ENCODE measurements around the gene APLP1. TPM values are rescaled to one million over a fixed set of nuclear protein-coding genes. Genes with fewer than 3 reads are reported as not detected.

The APLP1 gene
- polyA plus RNA-seq, 1 donor (not counting 4 experiments of a cell fraction or from before 2014, with no cell fraction given), result 0.50 TPM

- Histone ChIP-seq H4K20me1 (ENCODE audit: control insufficient read depth, extremely low read depth, insufficient read depth, low read length) (no peaks in the 10 kb centered on the region), H3K9me3 (ENCODE audit: control insufficient read depth, low read depth, low read length) (peaks cover 2% of the 10 kb centered on the region), H3K4me3 (ENCODE audit: control insufficient read depth in 2 of 3, extremely low read depth in 1 of 3, insufficient read depth in 2 of 3, low read depth in 1 of 3, low read length in 3 of 3) (no peak overlapping the region), H3K27ac (ENCODE audit: control insufficient read depth, insufficient read depth, low read length) (no peak overlapping the region), H3K27me3 (ENCODE audit: control insufficient read depth, extremely low read depth, insufficient read depth, low read length) (peaks cover 34% of the 10 kb centered on the region), H3K4me2 (ENCODE audit: control insufficient read depth, extremely low read depth, insufficient read depth, low read depth, low read length) (no peak overlapping the region), H2AFZ (ENCODE audit: control insufficient read depth, low read length) (no peak overlapping the region), H3K4me1 (ENCODE audit: control insufficient read depth, extremely low read depth, insufficient read depth, low read length) (peaks cover 3% of the 10 kb centered on the region), H3K9me1 (ENCODE audit: control insufficient read depth, extremely low read depth, insufficient read depth, low read length) (no peaks in the 10 kb centered on the region), H3K79me2 (ENCODE audit: control insufficient read depth, insufficient read depth, low read length) (no peaks in the 10 kb centered on the region), H3K36me3 (ENCODE audit: control insufficient read depth in 2 of 2, extremely low read depth in 1 of 2, insufficient read depth in 2 of 2, low read length in 2 of 2) (no peaks in the 10 kb centered on the region), H3K9ac (ENCODE audit: control insufficient read depth, extremely low read depth, insufficient read depth, low read length) (no peak overlapping the region)
- TF ChIP-seq EZH2 (IDR thresholded peaks at IDR 0.05; ENCODE audit: low read length), result no peak
- no peak for TF ChIP-seq CTCF (optimal IDR thresholded peaks at IDR 0.05 in 1 of 3, IDR thresholded peaks at IDR 0.05 in 1 of 3, conservative IDR thresholded peaks at IDR 0.05 in 1 of 3; ENCODE audit: extremely low read depth in 1 of 3, insufficient read depth in 2 of 3, low read length in 3 of 3)
- FAIRE-seq (no peak), DNase-seq (ENCODE audit: low read depth, low spot score) (no peak)
- dilution Hi-C loops (cut with MboI; ENCODE audit: extremely low pct_ligation_motif_present, low sequenced_read_pairs), result no loop called here
Observed at GRCh38 chr19:35842666-35843272, 25.6 kb upstream of the APLP1 start.

- H3K9ac ChIP-seq (ENCODE audit: control insufficient read depth, extremely low read depth, insufficient read depth, low read length), result no peak overlapping the region
- H3K9me3 ChIP-seq (ENCODE audit: control insufficient read depth, low read depth, low read length), result peaks cover 2% of the 10 kb centered on the region
- H3K4me2 ChIP-seq (ENCODE audit: control insufficient read depth, extremely low read depth, insufficient read depth, low read depth, low read length), result no peak overlapping the region
- no peak overlapping the region for H2AFZ ChIP-seq (ENCODE audit: control insufficient read depth, low read length)
- dilution Hi-C loops (cut with MboI; ENCODE audit: extremely low pct_ligation_motif_present, low sequenced_read_pairs), result no loop called here
- FAIRE-seq, result no peak
- no peak overlapping the region for H3K4me3 ChIP-seq (ENCODE audit: control insufficient read depth in 2 of 3, extremely low read depth in 1 of 3, insufficient read depth in 2 of 3, low read depth in 1 of 3, low read length in 3 of 3)
- no peak overlapping the region for H3K27ac ChIP-seq (ENCODE audit: control insufficient read depth, insufficient read depth, low read length)
- DNase-seq (ENCODE audit: low read depth, low spot score), result no peak
- H3K9me1 ChIP-seq (ENCODE audit: control insufficient read depth, extremely low read depth, insufficient read depth, low read length), result no peaks in the 10 kb centered on the region
- H3K4me1 ChIP-seq (ENCODE audit: control insufficient read depth, extremely low read depth, insufficient read depth, low read length), result peaks cover 3% of the 10 kb centered on the region
- H3K79me2 ChIP-seq (ENCODE audit: control insufficient read depth, insufficient read depth, low read length), result no peaks in the 10 kb centered on the region
- H3K36me3 ChIP-seq (ENCODE audit: control insufficient read depth in 2 of 2, extremely low read depth in 1 of 2, insufficient read depth in 2 of 2, low read length in 2 of 2), result no peaks in the 10 kb centered on the region
- H4K20me1 ChIP-seq (ENCODE audit: control insufficient read depth, extremely low read depth, insufficient read depth, low read length), result no peaks in the 10 kb centered on the region
- H3K27me3 ChIP-seq (ENCODE audit: control insufficient read depth, extremely low read depth, insufficient read depth, low read length), result peaks cover 34% of the 10 kb centered on the region
- TF ChIP-seq CTCF (optimal IDR thresholded peaks at IDR 0.05 in 1 of 3, IDR thresholded peaks at IDR 0.05 in 1 of 3, conservative IDR thresholded peaks at IDR 0.05 in 1 of 3; ENCODE audit: extremely low read depth in 1 of 3, insufficient read depth in 2 of 3, low read length in 3 of 3) (no peak), EZH2 (IDR thresholded peaks at IDR 0.05; ENCODE audit: low read length) (no peak)
Observed at GRCh38 chr19:35843676-35844481, 24.5 kb upstream of the APLP1 start.

Measured in keratinocyte (primary cell).